ENCODE results near the gene LCN12.
A peak's percentile ranks its signal among the peaks of the same experiment; 100 is the strongest.
"Not testable (repeated sequence)": the region's sequence is repeated elsewhere in the genome, so short reads cannot be mapped to it uniquely, and the experiment has no call there.

LCN12 gene

GRCh38 chr9:136991993-136992818 lies 40.1 kb downstream of the LCN12 start, which contains the start of gene PAXX:
TSS of gene PAXX (plus strand) at chr9:136992422. CDS start at chr9:136992444, 22 bp downstream.
- peak; percentile 85 for DNase-seq

GRCh38 chr9:136992819-136993369 lies 40.8 kb downstream of the LCN12 start:
- no peak for DNase-seq

- DNase-seq: no peak
Measured at GRCh38 chr9:136994180-136994887, 42.3 kb downstream of the LCN12 start.

GRCh38 chr9:136994888-136995230 lies 42.8 kb downstream of the LCN12 start:
- DNase-seq: no peak

- DNase-seq: no peak
Measured at GRCh38 chr9:136995362-136995761, 43.3 kb downstream of the LCN12 start.

- DNase-seq: no peak
Measured at GRCh38 chr9:136995772-136996311, 43.8 kb downstream of the LCN12 start.

GRCh38 chr9:136996361-136997292 lies 44.6 kb downstream of the LCN12 start, which contains the start of gene CLIC3:
TSS of gene CLIC3 (minus strand) at chr9:136996568. CDS start at chr9:136996543, 25 bp downstream.
- peak; percentile 39 for DNase-seq

- no peak for DNase-seq
Measured at GRCh38 chr9:136997371-136997770, 45.3 kb downstream of the LCN12 start.

GRCh38 chr9:136997830-136998234 lies 45.8 kb downstream of the LCN12 start:
- no peak for DNase-seq

GRCh38 chr9:137000177-137000930 lies 48.3 kb downstream of the LCN12 start:
- DNase-seq: no peak

- no peak for DNase-seq
Measured at GRCh38 chr9:137001857-137002645, 50.0 kb downstream of the LCN12 start.

- DNase-seq: no peak
Measured at GRCh38 chr9:137002646-137003041, 50.6 kb downstream of the LCN12 start.

- not testable (repeated sequence) for DNase-seq
Measured at GRCh38 chr9:137004285-137004684, 52.2 kb downstream of the LCN12 start.

All from NCI-H146 (cell line).